ENCODE data around the gene POR.

POR gene

GRCh38 chr7:75922966-75923603, 8.1 kb downstream of the POR start:
- H3K4me1 ChIP-seq (ENCODE audit: low read length): peaks cover 6% of the 10 kb centered on the region; the same call in 1 of the 2 replicates
- H3K4me2 ChIP-seq (ENCODE audit: low read length): no peak overlapping the region
- H2AFZ ChIP-seq (ENCODE audit: low read depth, low read length): no peak overlapping the region
- H3K36me3 ChIP-seq (replicated peaks; ENCODE audit: low read depth, low read length): peaks cover 7% of the 10 kb centered on the region
- no peak overlapping the region for H3K27ac ChIP-seq (ENCODE audit: low read length)
- TF ChIP-seq EZH2phosphoT487 (IDR thresholded peaks at IDR 0.05; ENCODE audit: low read depth) (no peak), CTCF (IDR thresholded peaks at IDR 0.05; ENCODE audit: low read depth, low read length) (no peak)
- no peaks in the 10 kb centered on the region for H3K9me3 ChIP-seq (ENCODE audit: insufficient read depth, low read length)
- no peak overlapping the region for H3K9ac ChIP-seq (ENCODE audit: low read length)
- H3K4me3 ChIP-seq (ENCODE audit: low read length): no peak overlapping the region
- H3K79me2 ChIP-seq (ENCODE audit: low read length): peaks cover 60% of the 10 kb centered on the region
- peaks cover 19% of the 10 kb centered on the region for H4K20me1 ChIP-seq (ENCODE audit: insufficient read depth, low read length)
- no peaks in the 10 kb centered on the region for H3K27me3 ChIP-seq (ENCODE audit: low read depth, low read length)

- Histone ChIP-seq H3K4me2 (ENCODE audit: low read length) (no peak overlapping the region), H3K79me2 (ENCODE audit: low read length) (peaks cover 55% of the 10 kb centered on the region), H3K27me3 (ENCODE audit: low read depth, low read length) (no peaks in the 10 kb centered on the region), H3K27ac (ENCODE audit: low read length) (no peak overlapping the region), H3K9ac (ENCODE audit: low read length) (no peak overlapping the region), H3K9me3 (ENCODE audit: insufficient read depth, low read length) (no peaks in the 10 kb centered on the region), H3K4me1 (ENCODE audit: low read length) (peaks cover 6% of the 10 kb centered on the region; the same call in 1 of the 2 replicates), H3K36me3 (replicated peaks; ENCODE audit: low read depth, low read length) (peaks cover 8% of the 10 kb centered on the region), H4K20me1 (ENCODE audit: insufficient read depth, low read length) (peaks cover 23% of the 10 kb centered on the region), H3K4me3 (ENCODE audit: low read length) (no peak overlapping the region), H2AFZ (ENCODE audit: low read depth, low read length) (no peak overlapping the region)
- TF ChIP-seq CTCF (IDR thresholded peaks at IDR 0.05; ENCODE audit: low read depth, low read length) (no peak), EZH2phosphoT487 (IDR thresholded peaks at IDR 0.05; ENCODE audit: low read depth) (no peak)
Measured at GRCh38 chr7:75924256-75924655, 9.3 kb downstream of the POR start.

- Histone ChIP-seq H3K4me1 (ENCODE audit: low read length) (peaks cover 6% of the 10 kb centered on the region; the same call in 1 of the 2 replicates), H4K20me1 (ENCODE audit: insufficient read depth, low read length) (peaks cover 23% of the 10 kb centered on the region), H3K4me2 (ENCODE audit: low read length) (no peak overlapping the region), H3K36me3 (replicated peaks; ENCODE audit: low read depth, low read length) (peaks cover 9% of the 10 kb centered on the region), H3K9ac (ENCODE audit: low read length) (no peak overlapping the region), H3K27me3 (ENCODE audit: low read depth, low read length) (no peaks in the 10 kb centered on the region), H3K27ac (ENCODE audit: low read length) (no peak overlapping the region), H3K79me2 (ENCODE audit: low read length) (peaks cover 55% of the 10 kb centered on the region), H2AFZ (ENCODE audit: low read depth, low read length) (no peak overlapping the region), H3K4me3 (ENCODE audit: low read length) (no peak overlapping the region), H3K9me3 (ENCODE audit: insufficient read depth, low read length) (no peaks in the 10 kb centered on the region)
- no peak for TF ChIP-seq EZH2phosphoT487 (IDR thresholded peaks at IDR 0.05; ENCODE audit: low read depth)
- TF ChIP-seq CTCF (IDR thresholded peaks at IDR 0.05; ENCODE audit: low read depth, low read length): no peak
Measured at GRCh38 chr7:75924889-75925288, 9.9 kb downstream of the POR start.

GRCh38 chr7:75925717-75926435, 10.9 kb downstream of the POR start:
- H3K9ac ChIP-seq (ENCODE audit: low read length): no peak overlapping the region
- H3K27me3 ChIP-seq (ENCODE audit: low read depth, low read length): no peaks in the 10 kb centered on the region
- H3K79me2 ChIP-seq (ENCODE audit: low read length): peaks cover 50% of the 10 kb centered on the region
- no peaks in the 10 kb centered on the region for H3K9me3 ChIP-seq (ENCODE audit: insufficient read depth, low read length)
- peaks cover 17% of the 10 kb centered on the region for H4K20me1 ChIP-seq (ENCODE audit: insufficient read depth, low read length)
- no peak overlapping the region for H3K4me2 ChIP-seq (ENCODE audit: low read length)
- no peak overlapping the region for H3K27ac ChIP-seq (ENCODE audit: low read length)
- H3K4me3 ChIP-seq (ENCODE audit: low read length): no peak overlapping the region
- H3K4me1 ChIP-seq (ENCODE audit: low read length): peaks cover 6% of the 10 kb centered on the region; the same call in 1 of the 2 replicates
- H2AFZ ChIP-seq (ENCODE audit: low read depth, low read length): no peak overlapping the region
- TF ChIP-seq EZH2phosphoT487 (IDR thresholded peaks at IDR 0.05; ENCODE audit: low read depth): no peak
- TF ChIP-seq CTCF (IDR thresholded peaks at IDR 0.05; ENCODE audit: low read depth, low read length): no peak
- H3K36me3 ChIP-seq (replicated peaks; ENCODE audit: low read depth, low read length): peaks cover 9% of the 10 kb centered on the region
